Subcutaneous adipose tissue (tissue), 4 donors: ENCODE data around the gene DTD1. TPM values are rescaled to one million over a fixed set of nuclear protein-coding genes. Genes with fewer than 3 reads are reported as not detected.

ENCODE experiments used
- CTCF ChIP-seq: fragments of 450-650 bp; IDR thresholded peaks from one replicate; pipeline ENCODE4 v1.5.1; 2016; ENCODE audit warnings: low read depth, mild to moderate bottlenecking, control low read depth, antibody characterized with exemption, moderate library complexity
- total RNA-seq, 4 donors: library from RNA; depleted of rRNA; stranded (reverse); fragments of >200 nt; gene quantifications; one replicate each; pipeline ENCODE4 v1.1.0, GENCODE V29; 2016

Gene DTD1
- total RNA-seq, 4 donors from 2014 or later: 15.8 to 31.3 (median 28.7) TPM

DNA sequence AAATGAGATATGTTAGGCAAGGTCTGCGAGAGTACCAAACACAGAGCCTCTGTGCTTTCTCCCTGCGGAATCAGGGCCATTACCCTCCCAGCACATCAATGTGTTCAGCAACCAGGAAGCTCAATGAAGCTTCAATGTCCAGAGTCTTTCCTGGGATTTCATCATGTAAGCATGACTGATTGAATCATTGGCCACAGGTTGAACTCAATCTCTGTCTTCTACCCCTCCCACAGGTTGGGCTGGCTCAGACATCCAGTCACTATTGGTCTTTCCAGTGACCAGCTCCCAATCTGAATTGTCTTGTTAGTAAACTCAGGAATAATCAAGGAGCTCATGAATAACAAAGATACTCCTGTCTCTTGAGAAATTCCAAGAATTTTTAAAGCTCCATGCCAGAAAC is 2.7 kb upstream of the DTD1 start:
- no peak for TF ChIP-seq CTCF

DNA sequence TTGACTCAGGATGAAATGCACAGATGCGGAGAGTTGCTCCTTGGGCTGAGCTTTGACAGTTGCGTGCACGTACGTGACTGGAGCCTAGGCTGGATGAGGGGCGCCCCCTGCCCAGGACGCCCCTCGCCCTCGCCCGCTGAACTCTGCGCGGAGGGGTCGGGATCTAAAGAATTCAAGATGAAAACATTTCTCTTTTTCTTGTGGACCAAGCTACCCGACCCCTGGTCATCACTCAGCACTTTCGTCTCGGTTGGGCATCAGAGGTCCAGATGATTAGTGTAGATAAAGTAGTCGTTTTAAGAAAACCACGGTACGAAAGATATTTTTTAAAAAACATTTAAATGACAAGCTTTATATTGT is 700 bp downstream of the DTD1 start:
- no peak for TF ChIP-seq CTCF

DNA sequence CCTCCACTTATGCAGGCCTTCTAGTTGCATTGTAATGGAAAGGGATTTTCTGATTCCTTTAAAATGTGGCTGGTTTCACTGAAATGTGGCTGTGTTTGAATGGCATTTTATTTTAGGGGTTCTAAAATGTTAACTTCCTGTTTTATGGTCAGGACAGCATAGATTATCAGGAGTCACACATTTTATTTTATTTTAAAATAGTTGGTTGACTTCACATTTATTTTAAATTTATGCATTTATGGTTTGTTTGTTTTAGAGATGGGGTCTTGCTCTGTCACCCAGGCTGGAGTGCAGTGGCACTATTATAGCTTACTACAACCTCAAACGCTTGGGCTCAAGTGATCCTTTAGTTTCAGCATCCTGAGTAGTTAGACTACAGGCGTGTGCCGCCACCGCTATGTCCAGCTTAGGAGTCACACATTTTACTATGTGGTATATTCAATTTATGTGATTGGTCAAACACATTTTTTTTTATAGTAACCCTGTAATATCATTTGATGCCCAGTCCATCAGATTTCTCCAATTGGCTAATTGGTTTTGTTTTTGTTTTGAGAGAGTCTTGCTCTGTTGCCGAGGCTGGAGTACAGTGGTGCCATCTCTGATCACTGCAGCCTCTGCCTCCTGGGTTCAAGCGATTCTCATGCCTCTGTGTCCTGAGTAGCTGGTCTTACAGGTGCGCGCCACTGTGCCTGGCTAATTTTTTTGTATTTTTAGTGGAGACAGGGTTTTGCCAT is 2.3 kb downstream of the DTD1 start:
- TF ChIP-seq CTCF: no peak

DNA sequence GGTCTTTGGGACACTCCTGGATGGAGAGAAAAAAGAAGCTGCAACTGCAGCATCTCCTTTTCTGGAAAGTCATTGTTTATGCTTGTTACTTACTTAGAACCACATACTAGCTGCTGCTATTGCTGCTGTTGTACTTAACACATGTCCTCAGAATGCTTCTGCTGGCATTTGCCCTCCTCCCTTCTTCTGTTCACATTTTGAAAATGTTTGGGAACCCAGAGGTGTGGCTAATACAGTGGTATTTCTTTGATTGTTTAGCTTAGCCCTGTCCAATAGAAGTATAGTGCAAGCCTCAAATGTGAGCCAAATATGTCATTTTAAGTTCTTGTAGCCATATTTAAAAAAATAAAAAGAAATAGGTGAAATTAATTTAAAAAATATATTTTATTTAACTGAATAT is 8.4 kb downstream of the DTD1 start:
- TF ChIP-seq CTCF: no peak

GRCh38 chr20:18609741-18610140 is 21.9 kb downstream of the DTD1 start:
- TF ChIP-seq CTCF: no peak

DNA sequence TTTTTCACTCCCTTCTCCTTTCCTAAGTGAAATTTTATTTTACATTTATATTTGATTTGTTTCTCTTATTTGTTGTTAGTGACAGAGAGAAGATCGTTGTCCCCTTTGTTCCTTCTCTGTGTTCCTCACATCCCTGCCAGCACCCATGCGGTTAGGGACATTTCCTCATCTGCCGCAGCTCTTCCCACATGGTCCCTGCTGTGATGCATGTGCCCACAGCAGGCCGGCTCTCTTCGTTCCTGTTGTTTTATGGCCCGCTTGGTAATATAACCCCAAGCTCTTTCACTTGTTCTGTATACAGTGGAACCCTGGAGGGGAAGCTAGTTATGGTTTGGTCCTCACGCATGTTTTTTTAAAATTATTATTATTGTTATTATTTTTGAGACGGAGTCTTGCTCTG is 23.6 kb downstream of the DTD1 start:
- no peak for TF ChIP-seq CTCF

GRCh38 chr20:18613553-18613952 is 25.7 kb downstream of the DTD1 start:
- TF ChIP-seq CTCF: no peak
